GM04504 (cell line): ENCODE data around the gene RACK1.

Experiments used
- DNase-seq: peaks from one replicate; pipeline ENCODE4 v3.0.0-alpha.2; 2012; ENCODE audit warnings: low read depth

Gene RACK1

GRCh38 chr5:181195249-181195761, 48.4 kb downstream of the RACK1 start:
- no peak for DNase-seq

DNA sequence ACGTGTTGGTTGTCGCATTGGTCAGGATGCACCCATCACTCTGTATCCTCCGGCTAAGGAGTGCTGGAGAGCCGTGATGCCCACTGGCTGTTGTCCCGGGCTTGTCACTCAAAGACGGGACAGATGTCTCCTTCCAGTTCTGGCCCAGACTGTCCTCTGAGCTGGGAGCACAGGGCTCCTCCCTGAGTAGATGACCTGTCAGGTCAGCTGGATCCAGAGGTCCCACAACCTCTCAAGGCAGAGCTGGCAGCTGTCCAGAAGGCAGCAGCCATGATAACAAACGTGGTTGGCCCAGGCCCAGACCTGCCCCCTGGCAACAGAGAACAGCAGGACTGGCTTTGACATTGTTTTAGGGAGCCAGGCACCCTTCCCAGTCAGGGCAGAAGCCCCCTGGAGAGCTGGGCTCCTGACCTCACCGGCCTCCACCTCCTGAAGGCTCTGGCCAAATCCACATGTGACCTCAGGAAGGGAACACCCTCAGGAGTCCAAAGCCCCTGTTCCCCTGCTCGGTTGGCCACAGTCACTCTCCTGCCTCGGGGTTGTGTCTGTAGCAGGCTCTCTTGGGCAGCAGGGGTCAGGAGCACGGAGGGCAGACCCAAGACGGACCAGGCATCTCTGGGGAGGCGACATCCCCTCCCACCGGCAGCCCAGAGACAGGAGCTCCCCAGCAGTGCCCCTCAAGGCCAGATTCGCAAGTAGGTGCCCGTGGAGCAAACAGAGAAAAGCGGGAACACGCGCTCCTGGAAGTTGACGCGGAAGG, 49.0 kb downstream of the RACK1 start:
- no peak for DNase-seq

DNA sequence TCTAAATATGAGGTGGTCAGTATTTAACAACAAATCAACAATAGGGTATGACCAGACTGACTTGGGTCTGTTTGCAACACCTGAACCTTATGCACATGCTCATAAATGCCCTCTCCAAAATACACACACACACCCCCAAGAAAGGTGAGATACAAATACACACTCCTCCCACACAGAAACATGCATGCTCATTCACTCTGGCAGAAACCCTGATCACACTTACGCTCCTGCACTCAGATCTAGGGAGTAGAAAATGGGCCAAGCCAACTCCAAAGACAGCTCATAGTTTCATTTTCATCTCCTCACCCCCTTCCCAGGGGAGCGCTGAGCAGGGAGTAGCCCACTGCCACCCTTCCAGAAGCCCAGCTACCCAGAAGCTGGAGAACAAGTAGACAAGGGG, 50.0 kb downstream of the RACK1 start:
- DNase-seq = no peak

DNA sequence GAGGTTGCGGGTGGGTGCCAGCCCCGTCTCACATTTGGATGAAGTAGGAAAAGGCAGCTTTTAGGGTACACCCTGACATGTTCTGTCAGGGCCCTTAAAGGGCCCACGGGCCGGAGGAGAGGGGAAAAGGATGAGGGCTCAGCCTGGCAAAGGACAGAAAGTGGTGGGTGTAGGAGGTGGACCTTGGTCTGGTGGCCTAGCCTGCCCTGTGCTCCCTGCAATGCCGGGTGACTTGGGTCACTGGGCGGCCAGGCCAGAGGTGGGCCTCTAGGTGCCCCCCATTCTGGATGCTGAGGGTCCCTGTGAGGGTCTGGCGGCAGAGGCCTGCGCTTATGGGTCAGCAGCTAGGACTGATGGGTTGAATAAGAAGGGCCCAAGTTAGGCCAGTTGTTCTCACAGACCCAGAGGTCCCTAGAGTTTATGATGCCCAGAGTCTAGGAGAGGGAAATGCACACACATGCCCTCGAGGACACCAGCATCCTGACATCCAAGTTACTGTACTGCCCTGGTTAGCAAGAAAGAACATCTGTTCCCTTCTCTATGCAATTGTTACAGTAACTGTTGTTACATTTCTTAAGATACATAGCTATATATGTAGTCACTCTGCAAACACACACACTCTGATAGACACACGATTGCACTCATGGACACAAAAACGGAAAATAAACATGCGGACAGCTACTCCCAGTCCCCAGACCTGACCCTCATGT, 51.2 kb downstream of the RACK1 start:
- no peak for DNase-seq

DNA sequence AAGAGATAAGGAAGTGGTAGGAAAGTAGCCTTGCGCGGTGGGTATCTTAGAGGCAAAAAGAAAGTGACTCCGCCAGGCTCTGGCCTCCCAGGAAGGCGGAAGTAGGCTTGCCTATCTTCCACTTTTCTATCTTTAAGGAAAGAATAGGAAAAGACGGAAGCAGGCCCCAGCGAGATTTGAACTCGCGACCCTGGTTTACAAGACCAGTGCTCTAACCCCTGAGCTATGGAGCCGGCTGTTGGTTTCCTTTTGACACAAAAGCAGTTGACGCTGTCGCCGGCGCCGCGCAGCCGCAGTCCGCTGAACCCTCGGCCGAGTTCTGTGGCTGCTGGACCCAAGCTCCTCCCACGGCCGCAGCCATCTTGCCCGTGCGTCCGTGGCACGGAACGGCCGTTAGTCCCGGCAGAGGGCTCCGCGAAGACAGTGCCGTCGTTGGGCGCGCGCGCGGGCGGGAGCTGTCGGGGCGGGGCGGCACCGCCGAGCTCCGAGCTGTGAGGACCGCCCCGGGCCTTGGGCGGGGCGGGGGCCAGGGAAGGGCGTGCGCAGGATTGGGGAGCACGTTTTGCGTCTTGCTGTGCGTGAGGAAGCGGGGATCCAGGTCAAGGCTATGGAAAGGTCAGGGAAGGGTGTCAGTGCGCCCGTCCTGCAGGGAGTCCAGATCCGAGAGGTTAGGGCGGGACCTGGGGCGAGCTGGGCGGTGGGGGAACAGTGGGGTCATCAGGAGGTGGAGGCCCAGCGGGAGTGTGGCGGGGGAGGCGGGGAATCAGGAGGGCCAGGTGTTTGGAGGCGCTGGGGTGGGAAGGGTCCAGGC, 52.0 kb downstream of the RACK1 start:
- DNase-seq = peak; percentile 90

- DNase-seq = no peak
These were observed 52.8 kb downstream of the RACK1 start for GRCh38 chr5:181190711-181191525.

- DNase-seq = no peak
These were observed 53.6 kb downstream of the RACK1 start for GRCh38 chr5:181189962-181190710.

DNA sequence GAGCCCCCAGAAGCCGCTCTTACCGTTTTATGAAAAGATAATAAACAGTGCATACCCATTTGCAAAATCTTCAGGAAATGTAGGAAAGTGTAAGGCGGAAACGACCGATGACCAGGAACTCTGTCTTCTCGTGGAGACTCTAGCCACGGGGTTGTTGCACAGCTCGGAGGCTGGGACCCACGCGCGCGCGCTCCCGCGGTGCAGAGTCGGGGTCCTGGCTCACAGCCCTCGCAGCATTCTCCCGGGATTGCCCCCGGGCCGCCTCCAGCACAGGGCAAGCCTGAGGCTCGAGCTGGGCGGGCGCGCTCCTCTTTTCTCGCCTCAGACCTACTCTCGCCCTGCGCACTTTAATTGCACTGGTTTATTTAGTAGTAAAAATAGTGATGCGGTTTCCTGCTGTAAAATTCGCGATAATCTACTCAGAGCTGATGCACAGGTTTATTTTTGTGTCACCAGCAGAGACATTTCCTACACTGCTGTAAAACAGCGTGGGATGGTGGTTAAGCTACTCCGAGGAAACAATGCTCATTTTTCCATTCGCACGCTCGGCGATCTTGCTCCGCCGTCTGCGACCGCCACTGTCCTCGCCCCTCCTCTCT, 54.2 kb downstream of the RACK1 start:
- no peak for DNase-seq

- no peak for DNase-seq
These were observed 54.9 kb downstream of the RACK1 start for GRCh38 chr5:181188700-181189362.

DNA sequence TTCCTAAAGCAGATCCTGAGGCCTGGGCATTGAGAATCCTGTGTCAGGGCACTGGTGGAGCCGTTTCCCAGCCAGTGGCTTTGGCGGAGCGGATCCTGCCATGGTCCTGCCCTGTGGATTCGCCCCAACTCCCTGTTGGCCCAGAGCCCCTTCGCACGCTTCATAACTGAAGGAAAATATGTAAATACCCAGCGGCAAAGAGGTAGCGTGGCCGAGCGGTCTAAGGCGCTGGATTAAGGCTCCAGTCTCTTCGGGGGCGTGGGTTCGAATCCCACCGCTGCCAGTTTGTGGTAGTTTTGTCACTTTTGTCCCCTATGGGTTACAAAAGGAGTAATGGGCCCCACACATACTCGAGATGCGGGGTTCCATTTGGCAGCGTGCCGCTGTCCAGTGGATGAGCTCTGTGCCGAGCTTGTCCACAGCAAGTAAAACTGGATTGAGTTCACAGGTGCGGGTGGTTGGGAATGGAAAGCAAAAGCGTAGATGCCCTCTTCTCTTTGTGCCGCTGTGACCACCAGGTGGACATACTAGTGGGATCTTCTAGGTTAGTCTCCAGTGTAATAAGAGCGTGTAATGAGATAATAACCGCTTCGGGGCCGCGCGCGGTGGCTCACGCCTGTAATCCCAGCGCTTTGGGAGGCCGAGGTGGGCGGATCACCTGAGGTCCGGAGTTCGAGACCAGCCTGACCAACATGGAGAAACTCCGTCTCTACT, 56.0 kb downstream of the RACK1 start:
- peak; percentile 60 for DNase-seq

DNA sequence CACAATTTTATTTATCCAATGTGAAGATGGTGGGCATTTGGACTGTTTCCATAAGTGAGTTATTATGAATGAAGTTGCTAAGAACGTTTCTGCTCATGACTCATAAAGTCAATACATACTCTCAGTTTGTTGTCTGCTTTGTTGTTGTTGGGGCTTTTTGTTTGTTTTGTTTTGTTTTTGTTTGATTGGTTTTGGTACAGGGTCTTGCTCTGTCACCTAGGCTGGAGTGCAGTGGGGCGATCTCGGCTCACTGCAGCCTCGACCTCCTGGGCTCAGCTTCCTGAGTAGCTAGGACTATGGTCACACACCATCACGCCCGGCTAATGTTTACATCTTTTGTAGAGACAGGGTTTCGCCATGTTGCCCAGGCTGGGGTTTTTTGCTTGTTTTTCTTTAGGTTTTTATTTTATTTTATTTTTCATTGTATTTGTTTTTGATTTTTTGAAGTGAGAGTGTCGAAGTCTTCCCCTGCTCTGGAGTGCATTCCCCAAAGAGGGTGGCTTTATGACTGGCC, 56.7 kb downstream of the RACK1 start:
- DNase-seq = no peak
